GM21526 (cell line): ENCODE measurements around the gene GUK1.
"Not testable (repeated sequence)": the region's sequence is repeated elsewhere in the genome, so short reads cannot be mapped to it uniquely, and the experiment has no call there.

Source experiments
- ATAC-seq: cut with Tn5 transposase; IDR thresholded peaks from one replicate; pipeline ENCODE4 v1.9.1; 2021; ENCODE audit warnings: moderate library complexity; ENCODE audit not compliant: unreplicated experiment, low FRiP score

Gene GUK1

DNA sequence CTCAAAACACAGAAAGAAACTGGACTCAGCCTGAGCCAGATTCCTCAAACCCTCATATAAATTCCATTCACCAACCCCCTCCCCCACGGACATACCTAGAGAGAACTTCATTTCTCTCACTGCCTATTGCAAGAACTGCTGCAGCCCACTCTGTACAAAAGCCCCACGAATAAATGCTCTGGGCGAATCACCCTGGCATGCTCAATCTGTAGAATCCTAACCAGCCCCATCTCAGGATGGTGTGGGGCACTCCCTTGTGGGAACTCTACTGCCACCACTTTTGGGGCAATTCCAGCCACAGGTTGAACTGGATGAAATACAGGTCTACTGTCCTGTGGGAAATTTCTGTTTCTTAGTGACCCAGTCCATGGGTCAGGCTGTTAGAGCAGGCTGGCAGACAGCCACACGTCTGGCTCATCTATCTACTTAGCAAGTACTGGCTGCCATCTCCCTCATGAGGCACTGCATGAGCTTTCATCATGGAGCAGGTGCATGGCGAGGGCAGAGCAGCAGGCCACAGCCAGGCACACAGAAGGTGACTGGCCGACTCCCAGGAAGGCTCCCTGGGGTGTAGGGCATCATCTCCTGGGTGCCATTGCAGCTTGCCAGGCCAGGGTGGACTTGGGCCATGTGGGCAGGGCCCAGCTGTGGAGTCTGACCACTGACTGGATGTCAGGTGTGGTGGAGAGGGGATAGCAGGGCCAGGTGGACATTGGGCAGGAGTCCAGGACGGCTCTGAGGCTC, 35.4 kb upstream of the GUK1 start:
- ATAC-seq, result no peak

DNA sequence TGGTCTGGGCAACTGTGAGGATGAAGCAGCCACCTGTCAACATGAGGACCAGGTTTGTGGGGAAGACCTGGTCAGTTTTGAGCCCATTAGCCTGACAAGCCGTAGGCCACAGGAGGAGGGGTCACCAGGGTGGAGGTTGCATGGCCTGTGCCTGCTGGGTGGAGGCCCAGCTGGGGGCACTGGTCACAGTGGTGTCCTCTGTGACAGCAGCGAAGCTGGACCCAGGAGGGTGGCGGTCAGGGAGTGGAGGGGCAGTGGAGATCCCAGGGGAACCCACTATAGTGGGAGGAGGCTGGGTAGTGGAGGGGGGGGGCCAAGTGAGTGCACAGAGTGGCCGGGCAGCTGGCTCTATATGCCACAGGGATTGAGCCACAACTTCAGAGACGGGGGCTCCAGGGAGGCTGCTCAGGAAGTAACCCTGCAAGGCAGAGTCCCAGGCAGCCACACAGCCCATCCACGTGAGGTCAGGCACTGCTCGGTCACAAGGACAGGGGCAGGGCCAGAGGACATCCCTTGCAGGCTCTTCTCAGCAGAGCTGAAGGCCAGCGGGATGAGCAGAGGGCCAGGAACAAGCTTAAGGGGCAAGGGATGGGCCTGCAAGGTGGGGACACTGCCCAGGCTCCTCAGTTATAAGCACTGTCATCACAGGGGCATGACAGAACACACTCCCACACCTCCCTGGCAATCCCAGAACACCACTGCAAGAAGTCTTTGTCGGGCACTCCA, 34.6 kb upstream of the GUK1 start:
- no peak for ATAC-seq

DNA sequence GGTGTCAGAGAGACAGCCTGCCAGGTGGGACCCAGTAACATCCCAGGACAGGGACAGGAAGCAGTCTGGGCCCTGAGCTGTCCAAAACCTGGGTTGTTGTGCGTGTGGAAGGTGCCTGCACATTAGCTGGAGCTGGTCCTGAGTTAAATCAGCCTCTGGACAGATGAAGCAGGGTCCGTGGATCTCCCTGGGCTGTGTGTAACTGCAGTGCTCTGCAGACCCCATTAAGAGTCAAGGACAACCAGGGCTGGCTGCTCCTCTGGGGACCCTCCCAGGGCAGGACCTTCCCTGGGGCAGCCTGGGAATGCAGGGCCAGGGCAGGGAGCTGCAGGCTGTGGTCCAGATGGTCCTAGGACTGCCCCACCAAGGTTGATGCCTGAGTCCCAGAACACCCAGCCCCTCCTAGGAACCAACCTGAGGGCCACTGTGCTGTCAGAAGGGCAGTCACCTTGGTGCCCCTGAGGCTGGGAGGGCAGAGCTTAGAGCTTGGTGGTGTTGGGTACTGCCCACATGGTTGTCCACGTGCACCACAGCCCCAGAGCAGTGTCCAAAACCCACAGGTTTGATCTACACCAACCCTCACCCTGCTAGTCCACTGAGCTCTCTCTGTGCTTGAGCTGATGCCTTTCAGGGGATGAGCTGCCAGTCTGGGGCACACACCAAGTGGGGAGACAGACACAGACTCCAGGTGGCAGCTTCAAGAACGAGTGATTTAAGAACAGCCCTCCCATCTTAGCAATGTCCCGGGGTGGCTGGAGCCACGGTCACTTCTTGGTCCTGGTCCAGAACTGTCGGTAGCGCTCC, 33.9 kb upstream of the GUK1 start:
- ATAC-seq, result no peak

DNA sequence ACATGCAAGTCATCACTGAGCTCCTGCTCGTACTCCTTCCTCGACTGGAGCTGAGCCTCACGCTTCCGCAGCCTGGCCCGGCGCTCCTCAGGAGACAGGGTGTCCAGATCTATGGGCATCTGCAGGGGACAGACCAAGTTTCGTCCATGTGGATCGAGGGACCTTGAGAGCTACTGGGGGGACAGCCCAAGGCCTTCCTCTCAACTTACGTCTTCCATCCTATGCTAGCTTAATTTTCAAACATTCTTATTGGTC, 33.4 kb upstream of the GUK1 start:
- no peak for ATAC-seq

DNA sequence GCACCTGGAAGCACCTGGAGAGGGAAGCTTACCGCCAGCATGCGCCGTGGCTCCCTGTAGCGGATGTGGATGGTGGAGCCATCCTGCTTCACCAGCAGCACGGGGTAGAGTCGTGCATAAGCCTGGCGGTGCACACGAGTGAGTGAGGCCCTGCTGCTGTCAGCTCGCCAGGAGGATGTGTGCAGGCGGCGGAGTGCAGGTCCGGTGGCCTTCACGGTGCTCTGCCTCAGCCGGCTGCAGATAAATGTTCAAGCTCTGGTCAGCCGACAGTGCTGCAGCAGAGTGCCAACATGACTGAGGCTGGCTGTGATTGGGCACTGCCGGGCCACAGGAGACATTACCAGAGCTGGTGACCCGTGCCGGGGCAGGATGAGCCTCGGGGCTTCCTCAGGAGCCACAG, 32.4 kb upstream of the GUK1 start:
- no peak for ATAC-seq

DNA sequence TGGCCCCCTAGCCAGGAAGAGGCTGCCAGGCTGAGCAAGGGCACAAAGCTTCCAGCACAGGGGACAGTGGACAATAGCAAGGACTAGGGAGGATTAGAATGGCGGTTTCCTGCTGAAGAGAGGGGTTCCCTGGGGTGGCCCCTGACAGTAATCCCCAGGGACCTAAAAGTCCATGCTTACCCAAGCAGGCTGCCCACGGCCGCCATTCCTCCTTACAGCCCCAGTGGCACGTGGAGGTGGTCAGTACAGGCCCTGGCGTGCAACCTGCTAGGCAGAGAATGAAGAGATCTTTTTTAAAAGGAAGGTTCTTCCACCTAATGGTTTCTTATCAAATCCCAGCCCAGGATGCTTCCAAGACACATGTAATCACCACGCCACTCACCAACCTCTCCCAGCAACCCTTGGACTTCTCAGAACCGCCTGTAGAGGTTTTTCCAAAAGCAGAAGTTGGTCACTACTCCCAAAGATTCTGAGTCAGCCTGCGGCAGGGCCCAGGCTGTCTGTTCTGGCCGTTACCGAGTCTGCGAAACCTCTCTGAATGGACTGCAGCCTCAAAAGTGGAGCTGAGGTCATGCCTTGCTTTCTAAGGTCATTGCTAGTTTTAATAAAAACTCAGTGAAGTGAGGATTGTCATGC, 31.9 kb upstream of the GUK1 start:
- no peak for ATAC-seq

DNA sequence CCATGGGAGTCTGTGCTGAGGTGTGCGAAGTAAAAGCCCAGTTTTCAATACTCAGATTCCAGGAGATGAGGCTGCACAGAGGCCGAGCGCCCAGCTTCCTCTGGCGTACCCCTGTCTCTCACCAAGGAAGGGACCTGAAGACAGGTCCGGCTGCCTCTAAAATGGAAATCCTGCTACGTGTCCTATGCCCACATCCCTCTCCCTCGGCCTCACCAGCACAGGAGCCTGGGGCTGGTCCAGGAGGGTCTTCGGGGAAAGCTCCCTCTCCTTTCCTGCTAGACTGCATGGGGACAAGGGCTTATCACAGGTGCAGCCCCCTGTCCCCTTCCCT, 31.4 kb upstream of the GUK1 start:
- ATAC-seq, result peak; percentile 1

DNA sequence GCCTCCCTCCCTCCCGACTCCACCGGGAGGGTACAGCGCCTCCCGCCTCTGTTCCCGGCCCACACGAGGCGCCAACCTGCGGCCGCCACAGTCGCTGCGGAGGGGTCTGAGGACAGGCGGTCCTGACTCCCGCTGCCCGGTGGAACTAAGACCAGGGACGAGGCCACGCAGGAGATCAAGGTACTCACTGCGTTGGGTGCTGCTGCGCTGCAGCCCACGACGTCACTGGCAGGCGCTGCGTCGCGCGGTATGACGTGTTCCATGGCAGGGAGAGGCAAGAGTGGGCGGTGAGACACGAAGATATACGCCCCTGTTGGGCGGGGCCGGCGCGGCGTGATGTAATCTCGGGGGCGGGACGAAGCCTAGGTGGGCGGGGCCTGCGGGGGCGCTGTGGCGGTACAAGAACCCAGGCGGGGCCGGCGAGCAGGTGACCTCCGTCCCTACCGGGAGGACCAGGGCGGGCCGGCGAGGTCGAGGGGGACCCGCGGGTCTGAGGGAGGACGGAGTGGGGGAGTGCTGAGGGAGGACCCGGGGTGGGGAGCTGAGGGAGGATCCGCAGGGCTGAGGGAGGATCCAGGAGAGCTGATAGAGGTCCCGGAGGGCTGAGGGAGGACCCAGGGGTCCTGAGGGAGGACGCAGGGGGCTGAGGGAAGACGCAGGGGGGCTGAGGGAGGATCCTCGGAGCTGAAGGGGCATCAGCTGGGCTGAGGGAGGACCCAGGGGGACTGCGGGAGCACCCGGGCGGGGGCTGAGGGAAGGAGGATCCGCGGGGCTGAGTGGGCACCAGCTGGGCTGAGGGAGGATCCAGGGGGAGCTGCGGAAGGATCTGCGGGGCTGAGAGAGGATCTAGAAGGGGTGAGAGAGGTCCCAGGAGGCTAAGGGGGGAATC, 30.8 kb upstream of the GUK1 start, which contains the start of gene MRPL55:
MRPL55 (minus strand) TSS at position 227 of the 889 bp plus-strand sequence. CDS start 1,039 bp downstream, outside the sequence.
- peak; percentile 79 for ATAC-seq

DNA sequence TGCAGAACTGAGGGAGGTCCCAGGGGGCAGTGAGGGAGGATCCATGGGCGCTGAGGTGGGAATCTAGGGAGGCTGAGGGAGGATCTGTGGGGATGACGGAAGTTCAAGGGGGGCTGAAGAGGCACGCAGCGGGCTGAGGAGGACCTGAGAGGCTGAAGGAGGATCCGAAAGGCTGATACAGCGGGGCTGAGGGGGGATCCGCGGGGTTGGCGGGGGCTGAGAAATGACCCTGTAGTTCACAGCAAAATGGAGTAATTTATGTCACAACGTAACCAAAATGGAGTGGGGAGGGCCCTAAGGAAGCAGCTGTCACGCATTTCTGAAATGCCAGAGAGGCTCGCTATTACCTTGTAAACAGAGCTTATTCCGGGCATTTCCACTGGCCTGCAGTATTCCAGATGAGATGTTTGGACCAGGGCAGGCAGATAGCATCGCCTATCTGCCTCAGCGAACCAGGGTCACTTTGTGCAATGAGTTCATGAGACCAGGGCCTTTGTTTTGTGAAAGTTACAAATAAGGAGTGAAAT, 30.1 kb upstream of the GUK1 start:
- no peak for ATAC-seq

DNA sequence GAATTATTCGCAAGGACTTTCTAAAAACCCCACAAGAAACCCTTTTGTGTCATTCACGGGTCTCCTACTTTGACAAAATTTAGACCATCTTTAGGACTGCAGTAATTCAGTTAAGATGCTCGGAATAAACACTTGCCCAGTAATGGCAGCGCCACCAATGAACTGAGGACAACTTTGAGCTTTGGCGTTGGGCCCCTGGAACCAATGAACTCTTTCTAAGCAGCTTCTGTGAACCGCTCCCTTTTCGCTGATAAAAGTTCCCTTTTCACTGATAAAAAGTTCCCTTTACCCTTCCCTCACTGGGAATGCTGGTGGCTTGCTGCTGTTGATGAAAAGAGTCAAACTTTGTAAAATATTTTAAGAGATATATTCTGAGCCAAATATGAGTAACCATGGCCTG, 29.5 kb upstream of the GUK1 start:
- ATAC-seq, result no peak

DNA sequence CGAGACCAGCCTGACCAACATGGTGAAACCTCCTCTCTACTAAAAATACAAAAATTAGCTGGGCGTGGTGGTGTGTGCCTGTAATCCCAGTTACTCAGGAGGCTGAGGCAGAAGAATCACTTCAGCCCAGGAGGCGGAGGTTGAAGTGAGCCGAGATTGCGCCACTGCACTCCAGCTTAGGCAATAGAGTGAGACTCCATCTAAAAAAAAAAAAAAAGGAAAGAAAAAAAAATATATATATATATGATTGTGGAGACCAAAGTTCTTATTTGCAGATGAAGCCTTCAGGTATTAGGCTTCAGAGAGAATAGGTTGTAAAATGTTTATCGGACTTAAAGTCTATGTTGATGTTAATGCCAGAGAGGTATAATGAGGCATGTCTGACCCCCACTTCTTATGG, 28.8 kb upstream of the GUK1 start:
- ATAC-seq, result not testable (repeated sequence)

DNA sequence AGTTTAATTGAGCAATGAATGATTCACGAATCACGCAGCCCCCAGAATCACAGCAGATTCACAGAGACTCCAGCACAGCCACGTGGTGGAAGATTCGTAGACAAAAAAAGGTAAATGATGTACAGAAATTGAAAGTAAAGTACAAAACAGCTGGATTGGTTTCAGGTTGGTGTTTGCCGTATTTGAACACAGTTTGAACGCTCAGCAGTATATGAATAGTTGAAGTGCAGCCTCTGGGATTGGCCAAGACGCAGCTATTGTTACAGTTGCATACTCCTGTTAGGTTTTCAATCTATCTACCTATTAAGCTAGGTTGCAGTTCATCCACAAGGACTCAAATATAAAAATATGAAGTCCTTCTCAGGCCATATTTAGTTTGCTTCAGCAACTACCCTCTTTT, 27.9 kb upstream of the GUK1 start:
- no peak for ATAC-seq

DNA sequence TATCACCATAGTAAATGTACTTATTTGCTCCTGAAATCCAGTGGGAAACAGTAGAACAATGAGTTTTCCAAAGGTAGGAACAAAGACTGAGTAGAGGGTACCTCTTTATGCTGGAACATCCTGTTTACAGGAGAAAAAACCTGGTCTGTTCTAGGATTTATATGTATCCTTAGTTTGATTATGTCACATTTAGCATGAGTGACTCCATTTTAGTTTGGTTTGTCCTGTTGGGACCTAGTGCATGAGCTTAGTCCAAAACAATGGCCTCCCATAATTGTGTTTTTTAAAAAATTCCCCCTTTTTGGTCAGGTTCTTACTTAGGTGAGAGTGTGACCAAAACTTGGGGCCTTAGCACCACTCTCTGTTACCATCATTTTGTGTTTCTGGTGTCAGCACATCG, 27.5 kb upstream of the GUK1 start:
- no peak for ATAC-seq

DNA sequence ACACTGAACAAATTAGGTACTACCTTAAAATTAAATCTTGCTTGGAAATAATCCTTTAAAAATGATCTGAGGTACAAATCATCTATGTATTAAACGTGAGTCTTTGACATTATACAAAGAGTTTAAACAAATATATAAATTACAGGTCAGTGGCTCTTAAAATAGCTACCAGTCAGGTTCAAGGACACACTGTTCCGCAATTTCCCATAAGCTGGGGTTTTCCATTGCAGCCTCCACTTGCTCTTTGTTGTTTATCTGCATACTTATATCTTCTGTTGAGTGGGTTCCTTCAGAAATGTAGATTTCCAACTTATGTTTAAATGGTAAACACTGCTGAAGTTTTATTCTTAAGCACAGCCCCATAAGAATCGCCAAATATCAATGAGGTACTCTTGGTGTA, 25.3 kb upstream of the GUK1 start:
- ATAC-seq, result no peak

DNA sequence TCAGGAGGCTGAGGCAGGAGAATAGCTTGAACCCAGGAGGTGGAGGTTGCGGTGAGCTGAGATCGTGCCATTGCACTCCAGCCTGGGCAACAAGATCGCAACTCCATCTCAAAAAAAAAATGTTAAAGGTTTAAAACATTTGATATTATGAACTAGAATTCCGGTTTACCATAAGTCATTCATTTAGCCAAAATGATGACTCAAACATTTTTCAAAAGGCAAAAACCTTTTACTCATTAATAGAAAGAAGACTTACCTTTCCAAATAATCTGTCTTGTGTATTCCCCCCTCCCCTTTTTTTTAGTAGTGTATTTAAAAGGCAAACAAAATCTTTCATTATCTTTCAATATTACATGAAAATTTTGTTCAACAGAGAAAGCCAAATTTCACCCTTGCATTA, 22.7 kb upstream of the GUK1 start:
- no peak for ATAC-seq

DNA sequence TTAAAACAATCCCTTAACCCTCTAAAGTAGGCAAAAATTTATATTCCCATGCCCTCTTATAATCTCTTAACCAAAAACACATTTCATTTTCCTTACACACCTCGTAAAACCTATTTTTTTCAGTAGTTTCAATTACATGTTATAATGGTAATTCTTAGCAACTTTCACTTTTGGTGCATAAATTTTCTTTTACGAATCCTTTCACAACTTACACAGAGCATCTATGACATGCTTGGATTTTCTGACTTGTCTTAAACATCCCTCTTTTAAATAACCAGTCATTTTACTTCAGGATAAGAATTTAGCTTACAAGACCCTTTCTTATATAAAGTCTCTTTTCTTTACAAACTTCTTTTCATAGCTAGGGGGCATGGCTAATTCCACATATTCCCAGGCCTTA, 22.0 kb upstream of the GUK1 start:
- no peak for ATAC-seq

DNA sequence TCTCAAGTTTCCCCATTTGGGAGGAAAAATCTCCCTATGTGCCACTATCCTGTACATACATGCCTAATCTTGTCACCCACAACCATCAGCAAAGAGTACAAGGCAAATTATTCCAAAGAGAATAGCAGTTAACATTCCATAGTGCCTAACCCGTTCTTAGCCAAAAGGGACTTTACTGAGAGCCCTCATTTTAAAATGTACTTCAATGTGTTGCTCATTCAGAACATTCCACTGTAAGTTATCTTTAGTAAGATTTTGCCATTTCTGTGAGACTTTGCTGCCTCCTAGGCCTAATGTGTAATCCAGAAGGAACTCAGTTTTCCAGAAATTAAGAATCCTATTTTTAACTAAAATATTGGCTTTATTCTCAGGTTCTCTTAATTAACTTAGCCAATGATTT, 19.7 kb upstream of the GUK1 start:
- no peak for ATAC-seq

DNA sequence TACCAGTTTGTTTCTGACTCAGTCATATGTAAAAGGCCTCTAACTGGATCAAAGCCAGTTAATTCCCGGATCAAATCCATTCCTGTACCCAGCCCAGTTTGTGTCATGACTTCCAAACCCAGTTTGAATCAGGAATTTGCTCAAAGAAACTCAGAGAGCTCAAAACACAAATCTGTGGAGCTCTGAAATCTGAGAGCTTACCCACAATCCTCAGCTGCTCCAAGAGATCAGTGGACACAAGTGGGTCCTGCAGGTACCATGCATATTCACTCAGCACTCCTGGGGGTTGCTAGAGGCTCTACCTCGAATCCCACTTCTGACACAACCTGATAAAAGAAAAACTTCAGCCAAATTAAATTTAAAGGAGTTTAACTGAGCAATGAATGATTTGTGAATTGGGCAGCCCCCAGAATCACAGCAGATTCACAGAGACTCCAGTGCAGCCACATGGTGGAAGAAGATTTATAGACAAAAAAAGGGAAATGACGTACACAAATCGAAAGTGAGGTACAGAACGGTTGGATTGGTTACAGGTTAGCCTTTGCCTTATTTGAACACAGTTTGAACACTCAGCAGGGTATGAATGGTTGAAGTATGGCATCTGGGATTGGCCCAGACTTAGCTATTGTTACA, 19.1 kb upstream of the GUK1 start:
- ATAC-seq, result no peak

DNA sequence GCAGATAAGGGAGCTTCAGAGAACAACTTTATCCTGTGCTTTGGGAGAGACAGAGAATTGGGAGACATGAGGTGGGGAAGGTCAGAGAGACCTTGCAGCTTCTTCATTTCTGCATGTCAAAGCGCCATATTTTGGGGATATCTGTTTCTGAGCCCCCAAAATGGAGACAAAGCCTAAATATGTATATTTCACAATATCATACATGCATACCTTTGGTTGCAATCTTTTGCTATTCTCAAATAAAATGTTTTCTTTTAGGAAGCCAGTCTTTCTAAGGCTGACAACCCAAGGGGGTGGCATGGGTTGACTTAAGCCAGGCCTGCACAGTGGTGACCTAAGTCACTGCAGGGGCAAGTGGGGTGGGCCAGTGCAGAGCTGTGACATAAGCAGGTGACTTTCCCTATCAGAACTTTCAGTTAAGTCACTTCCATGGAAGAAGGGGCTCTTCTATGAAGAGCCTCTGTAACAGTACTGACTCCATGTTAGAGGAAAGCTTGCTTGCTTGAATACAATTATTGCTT, 17.1 kb upstream of the GUK1 start:
- no peak for ATAC-seq
